NOMO-1 treated with DMSO at 0.1 percent for 48 hours (cell line): Measurements from ENCODE around the gene SPRR2A.
"Not testable (repeated sequence)": the region's sequence is repeated elsewhere in the genome, so short reads cannot be mapped to it uniquely, and the experiment has no call there.

ENCODE experiments used
- DNase-seq: peaks from one replicate; lab custom pipeline; 2025; ENCODE audit not compliant: unreplicated experiment; lab: John Stamatoyannopoulos, UW

SPRR2A gene

GRCh38 chr1:153025797-153026196 lies 31.5 kb downstream of the SPRR2A start:
- no peak for DNase-seq

- DNase-seq, result no peak
These were observed 32.9 kb downstream of the SPRR2A start for GRCh38 chr1:153024413-153024812.

- DNase-seq, result no peak
These were observed 34.2 kb downstream of the SPRR2A start for GRCh38 chr1:153023109-153023508.

GRCh38 chr1:153022340-153022739 lies 35.0 kb downstream of the SPRR2A start:
- DNase-seq, result peak; percentile 61

- DNase-seq, result not testable (repeated sequence)
These were observed 35.5 kb downstream of the SPRR2A start for GRCh38 chr1:153021829-153022228.

- DNase-seq, result not testable (repeated sequence)
These were observed 46.0 kb downstream of the SPRR2A start for GRCh38 chr1:153011235-153011758.
